HT-29 (cell line): Measurements from ENCODE around the gene FBXO10. TPM values are rescaled to one million over a fixed set of nuclear protein-coding genes. Genes with fewer than 3 reads are reported as not detected.
"Not testable (repeated sequence)": the region's sequence is repeated elsewhere in the genome, so short reads cannot be mapped to it uniquely, and the experiment has no call there.

Experiments
- DNase-seq: peaks from one replicate; pipeline ENCODE4 v3.0.0-alpha.2; 2015; ENCODE audit warnings: low spot score
- total RNA-seq: library from RNA; depleted of rRNA; stranded (reverse); fragments of >200 nt; shearing (Covaris generic); gene quantifications from 2 replicates; pipeline ENCODE4 v1.2.3, GENCODE V29; 2014; rRNA removed

The FBXO10 gene
- total RNA-seq, 1 experiment from 2014 or later = 7.4 TPM

DNA sequence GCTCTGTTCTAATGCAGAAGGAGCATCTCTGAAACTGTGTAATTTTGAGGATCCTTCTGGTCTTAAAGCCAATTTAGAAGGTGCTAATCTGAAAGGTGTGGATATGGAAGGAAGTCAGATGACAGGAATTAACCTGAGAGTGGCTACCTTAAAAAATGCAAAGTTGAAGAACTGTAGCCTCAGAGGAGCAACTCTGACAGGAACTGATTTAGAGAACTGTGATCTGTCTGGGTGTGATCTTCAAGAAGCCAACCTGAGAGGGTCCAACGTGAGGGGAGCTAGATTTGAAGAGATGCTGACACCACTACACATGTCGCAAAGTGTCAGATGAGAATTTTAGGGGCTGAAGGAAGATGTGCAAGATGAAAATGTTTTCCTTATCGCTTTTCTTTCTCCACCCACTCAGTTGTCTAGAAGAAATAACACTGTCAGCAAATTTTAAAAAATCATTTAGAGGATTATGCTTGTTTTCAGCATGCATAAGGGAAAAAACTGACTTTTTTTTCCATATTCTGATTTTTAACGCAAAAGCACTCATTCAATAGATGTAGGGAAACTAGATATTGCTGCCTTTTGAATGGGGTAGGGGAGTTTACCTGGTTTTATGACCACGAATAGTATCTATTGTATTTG is 98.1 kb downstream of the FBXO10 start:
- not testable (repeated sequence) for DNase-seq

DNA sequence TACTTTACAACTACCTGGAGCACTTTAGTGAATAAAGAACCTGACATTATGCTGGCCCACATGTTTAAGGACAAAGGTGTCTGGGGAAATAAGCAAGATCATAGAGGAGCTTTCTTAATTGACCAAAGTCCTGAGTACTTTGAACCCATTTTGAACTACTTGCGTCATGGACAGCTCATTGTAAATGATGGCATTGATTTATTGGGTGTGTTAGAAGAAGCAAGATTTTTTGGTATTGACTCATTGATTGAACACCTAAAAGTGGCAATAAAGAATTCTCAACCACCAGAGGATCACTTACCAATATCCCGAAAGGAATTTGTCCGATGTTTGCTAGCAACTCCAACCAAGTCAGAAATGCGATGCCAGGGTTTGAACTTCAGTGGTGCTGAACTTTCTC is 98.7 kb downstream of the FBXO10 start:
- DNase-seq = not testable (repeated sequence)

DNA sequence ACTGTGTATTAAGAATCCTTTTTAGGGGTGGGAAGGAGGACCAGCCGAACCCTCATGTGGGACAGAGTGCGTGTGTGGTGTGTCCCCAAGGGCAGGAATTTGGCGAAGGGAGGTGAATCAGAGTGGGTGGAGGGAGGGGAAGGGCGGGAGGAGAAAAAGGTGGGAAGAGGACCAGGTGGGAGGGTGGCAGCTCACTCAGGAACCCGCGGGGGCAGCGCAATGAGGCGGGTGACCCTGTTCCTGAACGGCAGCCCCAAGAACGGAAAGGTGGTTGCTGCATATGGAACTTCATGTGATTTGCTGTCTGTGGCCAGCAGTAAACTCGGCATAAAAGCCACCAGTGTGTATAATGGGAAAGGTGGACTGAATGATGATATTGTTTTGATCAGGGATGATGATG is 99.2 kb downstream of the FBXO10 start:
- no peak for DNase-seq

DNA sequence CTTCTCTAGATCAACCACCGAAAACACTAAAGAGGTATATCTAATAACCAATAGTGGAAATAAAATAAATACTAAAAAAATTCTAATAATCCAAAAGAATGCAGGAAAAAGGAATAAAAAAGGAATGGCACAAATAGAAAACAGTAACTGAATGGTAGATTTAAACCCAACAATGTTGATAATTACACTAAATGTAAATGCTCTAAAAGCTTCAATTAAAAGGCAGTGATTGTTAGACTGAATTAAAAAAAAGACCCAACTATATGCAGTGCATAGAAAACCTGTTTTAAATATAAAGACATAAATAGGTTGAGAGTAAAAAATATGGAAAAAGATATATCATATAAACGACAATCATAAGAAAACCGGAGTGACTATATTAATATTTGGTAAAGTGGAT is 101.7 kb downstream of the FBXO10 start:
- no peak for DNase-seq

DNA sequence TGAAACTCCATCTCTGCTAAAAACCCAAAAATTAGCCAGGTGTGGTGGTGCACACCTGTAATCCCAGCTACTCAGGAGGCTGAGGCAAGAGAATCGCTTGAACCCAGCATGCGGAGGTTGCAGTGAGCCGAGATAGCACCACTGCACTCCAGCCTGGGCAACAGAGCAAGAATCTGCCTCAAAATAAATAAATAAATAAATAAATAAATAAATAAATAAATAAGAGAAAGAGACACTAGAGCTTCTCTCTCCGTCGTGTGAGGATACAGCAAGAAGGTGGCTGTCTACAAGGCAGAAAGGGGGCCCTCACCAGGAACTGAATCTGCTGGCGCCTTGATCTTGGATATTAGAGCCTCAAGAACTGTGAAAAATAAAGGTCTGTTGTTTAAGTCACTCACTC is 102.2 kb downstream of the FBXO10 start:
- not testable (repeated sequence) for DNase-seq

DNA sequence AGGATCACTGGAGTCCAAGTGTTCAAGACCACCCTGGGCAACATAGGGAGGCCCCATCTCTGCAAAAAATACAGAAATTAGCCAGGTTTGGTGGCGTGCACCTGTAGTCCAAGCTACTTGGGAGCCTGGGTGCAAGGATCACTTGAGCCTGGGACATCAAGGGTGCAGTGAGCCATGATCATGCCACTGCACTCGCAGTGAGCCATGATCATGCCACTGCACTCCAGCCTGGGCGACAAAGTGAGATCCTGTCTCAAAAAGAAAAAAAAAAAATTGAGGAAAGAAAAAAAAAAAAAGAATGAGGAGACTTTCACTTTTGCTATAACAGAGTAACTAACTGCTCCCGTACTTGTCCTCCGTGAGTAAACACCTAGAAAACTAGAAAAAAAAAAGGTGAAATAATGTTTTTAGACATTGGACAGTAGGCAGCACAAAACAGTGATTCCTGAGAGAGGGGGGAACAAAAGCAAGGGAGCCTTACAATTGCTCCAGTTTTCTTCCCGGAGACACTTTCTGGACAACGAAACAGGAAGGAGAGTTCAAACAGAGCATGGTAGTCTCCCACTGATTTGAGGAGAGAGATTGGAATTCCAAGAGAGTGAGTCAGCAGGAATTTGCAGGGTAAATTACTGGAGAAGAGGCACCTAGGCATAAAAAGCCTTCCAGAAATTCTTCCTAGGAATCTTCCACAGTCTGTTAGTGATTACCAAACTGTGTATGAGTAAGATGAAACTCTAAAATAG is 104.1 kb downstream of the FBXO10 start:
- peak; percentile 58 for DNase-seq

DNA sequence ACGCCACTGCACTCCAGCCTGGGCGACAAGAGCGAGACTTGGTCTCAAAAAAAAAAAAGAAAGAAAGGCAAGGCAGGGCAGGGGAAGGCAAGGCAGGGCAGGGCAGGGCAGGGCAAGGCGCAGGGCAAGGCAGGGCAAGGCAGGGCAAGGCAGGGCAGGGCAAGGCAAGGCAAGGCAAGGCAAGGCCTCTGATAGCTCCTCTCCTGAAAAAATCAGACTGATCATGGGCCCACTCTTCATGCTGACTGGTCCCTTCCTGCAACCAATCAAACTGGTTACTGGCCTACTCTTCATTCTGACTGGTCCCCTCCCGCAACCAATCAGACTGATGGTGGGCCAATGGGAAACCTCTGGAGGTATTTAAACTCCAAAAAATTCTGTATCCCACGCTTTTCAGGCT is 107.6 kb downstream of the FBXO10 start:
- no peak for DNase-seq

DNA sequence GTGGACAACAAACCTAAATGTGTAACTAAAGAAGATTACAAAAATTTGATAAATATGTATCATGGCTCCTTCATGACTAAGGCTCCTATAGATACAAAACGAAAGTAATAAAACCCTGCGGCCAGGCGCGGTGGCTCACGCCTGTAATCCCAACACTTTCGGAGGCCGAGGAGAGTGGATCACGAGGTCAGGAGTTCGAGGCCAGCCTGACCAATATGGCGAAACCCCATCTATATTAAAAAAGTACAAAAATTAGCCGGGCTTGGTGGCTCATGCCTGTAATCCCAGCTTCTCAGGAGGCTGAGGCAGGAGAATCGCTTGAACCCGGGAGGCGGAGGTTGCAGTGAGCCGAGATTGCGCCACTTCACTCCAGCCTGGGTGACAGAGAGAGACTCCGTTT is 108.7 kb downstream of the FBXO10 start:
- DNase-seq = not testable (repeated sequence)

DNA sequence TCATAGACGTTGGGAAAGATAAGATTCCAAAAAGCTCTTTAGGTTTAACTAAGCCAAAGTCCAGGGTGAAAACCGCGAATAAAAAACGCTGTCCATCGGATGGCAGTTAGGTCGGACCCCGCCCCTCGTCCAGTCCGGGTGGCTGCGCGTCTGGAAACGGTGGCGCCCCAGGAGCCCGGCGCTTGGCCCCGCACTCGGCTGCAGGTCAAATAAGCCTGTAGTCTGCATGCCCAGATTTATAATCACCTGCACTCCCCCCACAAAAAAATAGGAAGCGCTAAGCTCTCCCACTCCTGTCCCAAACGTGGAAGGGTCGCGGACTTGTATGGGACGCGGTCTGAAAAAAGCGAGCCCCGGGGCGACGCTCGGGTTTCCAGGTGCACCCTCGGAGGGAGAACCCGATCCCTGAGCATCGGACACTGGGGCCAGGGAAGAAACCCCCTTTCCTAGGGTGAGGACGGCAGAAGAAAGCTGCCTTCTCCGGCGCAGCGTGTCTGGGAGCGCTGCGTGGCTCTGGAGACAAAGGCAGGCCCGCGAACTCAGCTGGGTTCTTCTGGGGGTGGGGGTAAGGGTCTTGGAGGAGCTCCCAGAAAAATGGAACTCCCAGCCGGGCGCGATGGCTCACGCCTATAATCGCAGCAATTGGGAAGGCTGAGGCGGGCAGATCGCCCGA is 110.0 kb downstream of the FBXO10 start:
- peak; percentile 50 for DNase-seq

DNA sequence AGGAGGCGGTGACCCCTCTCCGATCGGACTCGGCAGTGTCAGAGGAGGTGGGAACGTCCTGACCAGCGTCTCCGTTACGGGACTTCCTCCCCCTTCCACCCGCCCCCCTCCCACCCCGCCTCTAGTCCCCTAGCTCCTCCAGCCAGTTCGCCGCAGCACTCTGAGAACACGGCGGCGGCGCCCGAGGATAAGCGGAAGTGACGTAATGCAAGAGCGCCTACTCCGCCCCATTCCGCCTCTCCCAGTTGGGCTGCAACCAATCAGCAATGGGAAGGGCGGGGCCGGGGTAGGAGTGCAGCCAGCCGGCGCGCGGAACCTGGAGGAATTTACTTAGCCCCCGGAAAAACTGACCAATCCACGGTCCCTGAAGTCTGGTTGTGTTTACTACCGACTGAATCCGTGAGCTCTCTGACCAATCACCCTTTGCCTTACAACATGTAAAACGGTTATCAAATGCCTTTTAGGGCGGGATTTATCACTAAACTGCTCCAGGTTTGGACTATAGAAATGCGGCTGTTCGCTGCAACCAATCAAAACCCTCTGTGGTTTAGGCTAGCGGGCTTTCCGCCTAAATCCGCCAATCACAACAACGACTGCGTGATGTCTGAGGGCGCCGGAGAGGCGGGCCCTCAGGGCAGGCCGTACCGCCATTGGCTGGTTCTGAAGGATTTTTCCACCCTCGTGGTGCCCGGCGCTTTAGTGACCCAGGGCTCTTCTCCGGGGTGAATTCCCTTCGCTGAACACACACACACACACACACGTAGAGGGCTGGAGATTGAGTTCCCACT is 110.7 kb downstream of the FBXO10 start, which contains the start of gene ZBTB5:
TSS of gene ZBTB5 (minus strand) at position 202 of the 788 bp plus-strand sequence. CDS start 22,899 bp downstream, outside the sequence.
- peak; percentile 96 for DNase-seq

DNA sequence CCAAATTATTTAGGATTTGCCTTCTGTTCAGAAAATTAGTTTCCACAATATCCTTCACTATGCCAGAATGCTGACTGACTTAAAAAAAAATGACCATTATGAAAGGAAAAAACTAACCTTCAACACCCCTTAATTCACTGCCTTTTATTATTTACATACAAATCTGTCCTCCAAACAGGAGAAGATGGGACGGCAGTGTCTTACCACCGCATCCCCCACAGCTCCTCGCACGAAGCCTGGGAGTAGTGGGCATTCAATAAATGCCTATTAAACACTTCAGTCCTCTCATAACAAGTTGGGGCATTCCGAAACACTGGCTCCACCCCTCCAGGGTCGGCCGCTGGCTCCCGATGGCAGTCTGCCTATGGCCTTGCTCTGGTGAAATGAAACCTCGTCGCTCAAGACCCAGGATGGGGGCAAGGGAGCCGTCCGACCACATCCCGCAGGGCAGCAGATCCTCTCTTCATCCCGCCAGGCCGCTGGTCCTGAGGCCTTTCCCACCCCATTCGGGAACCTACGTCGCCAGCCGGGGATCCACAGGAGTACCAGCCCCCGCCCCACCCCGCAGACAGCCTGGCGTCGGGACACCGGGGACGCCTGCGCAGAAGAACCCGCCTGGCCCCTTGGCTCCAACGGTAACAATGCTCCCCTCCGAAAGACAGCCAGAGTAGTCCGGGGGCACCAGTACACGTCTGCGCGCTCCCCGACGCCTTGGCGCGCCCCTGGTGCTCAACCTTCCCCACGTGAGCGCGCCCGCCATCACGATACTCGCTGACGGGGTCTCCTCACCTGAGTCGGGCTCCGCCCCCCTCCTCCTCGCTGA is 111.5 kb downstream of the FBXO10 start:
- peak; percentile 56 for DNase-seq

DNA sequence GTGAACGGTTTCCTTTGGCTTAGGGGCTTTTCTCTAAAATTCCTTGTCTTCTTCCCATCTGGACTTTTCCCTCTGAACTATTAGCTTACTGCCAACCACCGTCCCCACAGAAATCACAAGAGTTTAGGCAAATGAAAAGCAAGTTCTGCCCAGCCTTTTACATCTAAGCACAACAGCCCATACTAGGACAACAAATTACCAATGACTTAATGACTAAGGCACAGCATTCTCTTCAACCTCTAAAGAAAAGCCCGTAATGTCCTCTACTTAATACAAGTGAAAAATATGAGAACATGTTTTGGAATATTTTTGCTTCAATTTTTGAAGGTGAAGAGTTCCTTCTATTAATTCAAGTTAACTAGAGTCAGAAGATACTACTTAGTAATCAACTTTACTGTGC is 112.2 kb downstream of the FBXO10 start:
- DNase-seq = no peak

Other genes starting within 250 kb of the FBXO10 start
- gene GRHPR, start 153.7 kb downstream of the FBXO10 start, total RNA-seq = 96.7 and 102 TPM in 2 replicates
- 9.0 and 9.3 TPM in 2 replicates for gene ZBTB5, start 110.9 kb downstream of the FBXO10 start, total RNA-seq
- gene POLR1E, start 90.4 kb downstream of the FBXO10 start, total RNA-seq = 17.7 and 21.8 TPM in 2 replicates
- 215 and 224 TPM in 2 replicates for gene TOMM5, start 16.2 kb upstream of the FBXO10 start, total RNA-seq
- gene FRMPD1, start 74.6 kb upstream of the FBXO10 start, total RNA-seq = not detected in 2 replicates
- gene TRMT10B, start 177.4 kb upstream of the FBXO10 start, total RNA-seq = 0.44 and 0.76 TPM in 2 replicates
- gene EXOSC3, start 208.7 kb upstream of the FBXO10 start, total RNA-seq = 66.4 and 92.7 TPM in 2 replicates
- 5.2 and 6.0 TPM in 2 replicates for gene DCAF10, start 224.4 kb upstream of the FBXO10 start, total RNA-seq